Endometrial microvascular endothelial cells (primary cell): ENCODE results near the gene ALDH1L2. TPM values are rescaled to one million over a fixed set of nuclear protein-coding genes. Genes with fewer than 3 reads are reported as not detected.
"Not testable (repeated sequence)": the region's sequence is repeated elsewhere in the genome, so short reads cannot be mapped to it uniquely, and the experiment has no call there.

Source experiments
- in situ Hi-C: cut with HindIII; loops from 2 replicates; pipeline ENCODE4 v1.10.0; 2017; ENCODE audit warnings: low sequenced_read_pairs, low pct_unique_long_range_greater_than_20kb; ENCODE audit errors: inconsistent ontology term
- total RNA-seq: library from RNA; depleted of rRNA; stranded (reverse); fragments of >200 nt; gene quantifications from one replicate; pipeline ENCODE4 v1.2.3, GENCODE V29; 2015; ENCODE audit errors: inconsistent ontology term

Gene ALDH1L2
- total RNA-seq, 1 donor from 2014 or later, result 0.56 TPM

DNA sequence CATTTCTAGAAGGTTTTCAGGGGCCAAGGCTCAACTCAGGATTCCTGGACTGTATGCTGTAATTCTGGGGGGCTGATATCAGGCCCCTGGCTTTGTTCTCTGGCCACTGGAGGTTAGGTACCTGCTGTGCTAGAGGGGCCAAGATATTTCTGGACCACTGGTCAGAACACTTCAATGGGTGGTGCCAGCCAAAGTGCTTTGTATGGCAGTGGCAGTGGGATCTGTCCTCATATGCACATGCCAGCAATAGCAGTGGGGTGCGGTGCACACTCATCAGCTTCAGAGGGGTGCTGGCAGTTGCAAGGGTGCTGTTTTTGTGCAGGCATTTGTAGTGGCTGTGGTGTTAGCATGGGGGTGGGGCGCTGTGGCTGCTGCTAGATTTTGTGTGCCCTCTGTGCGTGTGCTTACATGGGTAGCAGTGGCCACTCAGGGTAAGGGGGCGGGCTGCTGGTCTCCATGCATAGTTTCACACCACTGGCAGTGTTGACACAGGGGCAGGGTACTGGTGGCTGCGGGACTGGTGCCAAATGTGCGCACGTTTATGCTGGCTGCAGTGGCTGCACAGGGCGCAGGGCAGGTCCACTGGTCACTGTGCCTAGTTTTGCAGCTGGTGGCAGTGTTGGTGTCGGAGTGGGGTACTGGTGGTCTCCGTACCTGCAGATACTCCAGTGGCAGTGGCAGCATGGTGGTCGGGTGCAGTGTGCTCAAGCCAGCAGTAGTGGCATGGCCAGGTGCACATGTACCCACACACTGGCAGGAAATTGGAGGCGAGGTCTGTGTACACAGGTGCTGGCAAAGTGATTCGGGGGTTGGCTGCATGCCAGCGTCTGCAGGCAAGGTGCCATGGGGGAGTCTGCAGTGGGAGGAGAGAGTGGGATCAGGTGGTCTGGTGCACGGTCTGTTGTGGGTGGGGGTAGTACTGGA, 85.6 kb downstream of the ALDH1L2 start:
- in situ Hi-C loops, result no loop called here

DNA sequence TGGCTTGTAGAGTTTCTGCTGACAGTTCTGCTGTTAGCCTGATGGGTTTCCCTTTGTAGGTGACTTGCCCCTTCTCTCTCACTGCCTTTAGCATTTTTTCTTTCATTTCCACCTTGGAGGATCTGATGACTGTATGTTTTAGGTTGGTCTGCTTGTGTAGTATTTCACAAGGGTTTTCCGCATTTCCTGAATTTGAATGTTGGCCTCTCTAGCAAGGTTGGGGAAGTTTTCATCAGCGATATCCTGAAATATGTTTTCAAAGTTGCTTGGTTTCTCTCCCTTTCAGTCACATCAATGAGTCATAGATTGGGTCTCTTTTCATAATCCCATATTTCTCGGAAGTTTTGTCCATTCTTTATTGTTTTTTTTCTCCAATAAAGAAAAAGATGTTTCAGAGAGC, 86.7 kb downstream of the ALDH1L2 start:
- in situ Hi-C loops, result no loop called here

DNA sequence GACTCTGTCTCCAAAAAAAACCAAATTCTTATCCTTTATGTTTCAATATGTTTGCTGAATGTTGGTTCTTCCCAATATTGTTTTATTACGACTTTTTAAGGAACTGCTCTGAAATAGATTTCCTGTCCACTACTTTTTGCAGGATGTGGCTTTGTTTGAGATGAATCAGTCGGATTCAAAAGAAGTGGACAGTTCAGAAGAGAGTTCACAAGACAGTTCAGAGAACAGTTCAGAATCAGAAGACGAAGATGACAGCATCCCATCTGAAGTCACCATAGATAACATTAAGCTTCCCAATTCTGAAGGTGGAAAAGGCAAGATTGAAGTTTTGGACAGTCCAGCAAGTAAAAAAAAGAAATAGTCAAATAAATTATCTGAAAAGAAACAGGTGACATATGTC, 89.9 kb downstream of the ALDH1L2 start:
- in situ Hi-C loops, result no loop called here

DNA sequence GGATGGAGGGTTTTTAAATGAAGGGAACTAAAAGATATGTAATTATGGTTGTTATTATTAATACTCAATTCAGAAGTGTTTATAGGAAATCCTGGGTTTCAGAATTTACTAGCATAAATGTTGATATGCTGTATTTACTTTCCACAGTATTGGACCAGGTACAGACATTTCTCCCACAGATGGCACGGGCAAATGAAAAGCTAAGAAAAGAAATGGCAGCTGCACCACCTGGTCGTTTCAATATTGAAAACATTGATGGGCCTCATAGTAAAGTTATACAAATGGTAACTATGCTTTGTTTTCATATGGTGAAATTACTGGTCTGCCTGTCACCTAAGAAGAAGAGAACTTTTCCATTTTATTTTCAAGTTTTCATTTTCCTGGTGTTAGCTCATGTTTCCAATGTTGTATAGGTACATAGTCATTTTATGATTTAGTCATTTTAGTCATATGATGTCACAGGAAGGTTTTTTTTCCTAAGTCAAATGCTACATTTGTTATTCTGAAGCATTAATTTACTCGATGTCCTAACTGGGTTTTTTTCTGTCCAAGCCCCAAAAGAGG, 92.6 kb downstream of the ALDH1L2 start:
- in situ Hi-C loops, result no loop called here

DNA sequence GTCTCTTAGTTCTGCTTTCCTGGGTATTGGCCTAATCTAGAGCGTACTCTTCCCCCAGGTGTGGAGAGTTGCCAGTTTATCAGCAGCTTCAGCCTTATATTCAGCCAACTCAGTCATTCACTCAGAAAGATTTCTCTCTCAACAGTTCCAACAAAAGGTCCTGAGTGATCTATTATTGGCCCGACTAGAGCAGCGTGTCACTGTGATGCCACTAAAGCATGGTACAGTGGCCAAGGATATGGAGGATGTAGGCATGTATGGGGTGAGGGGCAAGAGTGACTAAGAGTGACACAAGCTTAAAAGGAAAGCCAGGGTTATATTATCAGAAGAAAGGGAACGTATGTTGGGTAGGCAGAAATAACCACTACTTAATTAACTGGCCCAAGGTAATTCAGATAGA, 93.3 kb downstream of the ALDH1L2 start:
- in situ Hi-C loops, result no loop called here

DNA sequence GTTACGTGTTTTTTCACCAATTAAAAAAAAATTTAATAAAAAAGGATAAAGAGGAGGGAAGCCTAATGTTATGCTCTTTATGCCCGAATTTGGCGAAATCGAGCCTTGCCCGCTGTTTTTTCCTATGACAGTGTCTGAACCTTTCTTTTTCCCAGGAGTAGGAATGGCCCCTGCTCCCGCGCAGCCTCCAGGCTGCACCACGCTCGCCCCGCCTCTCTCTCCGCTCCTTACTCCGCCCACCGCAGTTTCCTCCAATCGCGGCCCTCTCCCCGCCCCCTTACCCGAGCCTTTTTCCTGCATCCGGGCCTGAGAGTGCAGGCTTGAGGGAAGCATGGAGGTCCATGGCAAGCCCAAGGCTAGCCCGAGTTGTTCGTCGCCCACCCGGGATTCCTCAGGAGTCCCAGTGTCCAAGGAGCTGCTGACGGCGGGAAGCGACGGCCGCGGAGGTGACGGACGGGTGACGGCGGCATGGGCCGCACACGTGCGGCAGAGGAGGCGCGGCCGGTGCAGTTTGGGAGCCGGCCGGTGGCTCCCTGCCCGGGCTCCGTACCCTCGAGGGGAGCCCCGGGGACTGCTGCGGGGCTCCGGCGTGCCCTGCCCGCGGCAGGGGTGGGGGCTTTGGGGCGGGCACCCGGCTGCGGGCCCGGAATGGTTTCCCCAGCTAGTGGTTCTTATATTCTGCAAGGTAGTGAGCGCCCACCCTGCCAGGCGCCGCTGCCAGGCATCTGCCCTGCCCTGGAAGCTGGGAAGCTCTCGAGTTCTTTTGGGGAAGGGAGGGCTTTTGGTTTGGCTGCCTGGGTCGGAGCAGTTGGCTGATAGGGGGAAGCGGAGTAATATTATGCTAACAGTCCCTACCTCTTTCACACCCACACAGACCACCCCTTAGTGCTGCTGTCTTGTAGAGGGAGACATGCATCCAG, 98.0 kb downstream of the ALDH1L2 start, which contains the start of gene NOPCHAP1:
TSS of gene NOPCHAP1 (plus strand) at position 295 of the 920 bp plus-strand sequence. CDS start at position 332, 37 bp downstream.
- in situ Hi-C loops, result no loop called here

DNA sequence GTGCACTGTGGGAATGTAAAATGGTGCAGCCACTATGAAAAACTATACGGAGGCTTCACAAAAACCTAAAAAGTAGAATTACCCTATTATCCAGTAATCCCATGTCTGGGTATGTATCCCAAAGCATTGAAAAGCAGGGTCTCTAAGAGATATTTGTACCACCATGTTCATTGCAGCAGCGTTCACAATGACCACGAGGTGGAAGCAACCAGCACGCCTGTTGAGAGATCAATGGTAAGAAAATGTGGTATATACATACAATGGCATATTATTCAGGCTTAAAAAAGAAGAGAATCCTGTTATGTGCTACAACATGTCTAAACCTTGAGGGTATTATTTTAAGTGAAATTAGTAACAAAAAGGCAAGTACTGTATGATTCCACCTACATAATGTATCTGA, 99.1 kb downstream of the ALDH1L2 start:
- in situ Hi-C loops, result no loop called here

DNA sequence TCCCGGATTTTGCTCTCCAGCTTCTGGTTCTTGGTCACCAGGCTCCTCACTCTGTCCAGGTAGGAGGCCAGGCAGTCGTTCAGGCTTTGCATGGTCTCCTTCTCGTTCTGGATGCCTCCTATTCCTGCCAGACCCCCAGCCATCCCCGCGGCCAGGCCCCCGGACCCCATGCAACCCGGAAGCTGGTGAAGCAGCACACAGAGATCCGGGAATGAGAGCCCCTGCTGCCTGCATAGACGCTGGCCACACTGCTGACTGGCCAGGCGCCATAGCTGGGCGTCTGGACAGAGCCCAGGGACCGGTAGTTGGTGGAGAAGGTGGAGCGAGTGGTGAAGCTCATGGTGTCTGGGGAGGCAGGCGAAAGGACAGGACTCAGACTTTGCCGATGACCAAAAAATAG, 106.6 kb downstream of the ALDH1L2 start:
- in situ Hi-C loops, result not testable (repeated sequence)

DNA sequence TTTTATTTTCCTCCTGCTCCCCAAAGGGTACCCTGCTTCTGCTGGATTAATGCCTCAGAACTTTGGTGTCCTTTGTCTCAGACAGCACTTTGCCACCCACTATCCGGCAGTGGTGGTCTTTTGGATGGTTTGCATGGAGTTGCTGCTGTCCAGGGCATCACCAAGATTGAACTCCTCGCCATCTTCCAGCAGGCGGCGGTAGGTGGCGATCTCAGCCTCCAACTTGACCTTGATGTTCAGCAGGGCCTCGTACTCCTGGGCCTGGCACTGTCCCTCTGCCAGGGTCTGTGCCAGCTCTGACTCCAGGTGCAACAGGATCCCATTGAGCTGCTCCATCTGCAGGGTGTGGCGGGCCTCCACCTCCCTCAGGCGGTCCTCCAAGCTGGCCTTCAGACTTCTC, 107.6 kb downstream of the ALDH1L2 start:
- in situ Hi-C loops, result no loop called here

DNA sequence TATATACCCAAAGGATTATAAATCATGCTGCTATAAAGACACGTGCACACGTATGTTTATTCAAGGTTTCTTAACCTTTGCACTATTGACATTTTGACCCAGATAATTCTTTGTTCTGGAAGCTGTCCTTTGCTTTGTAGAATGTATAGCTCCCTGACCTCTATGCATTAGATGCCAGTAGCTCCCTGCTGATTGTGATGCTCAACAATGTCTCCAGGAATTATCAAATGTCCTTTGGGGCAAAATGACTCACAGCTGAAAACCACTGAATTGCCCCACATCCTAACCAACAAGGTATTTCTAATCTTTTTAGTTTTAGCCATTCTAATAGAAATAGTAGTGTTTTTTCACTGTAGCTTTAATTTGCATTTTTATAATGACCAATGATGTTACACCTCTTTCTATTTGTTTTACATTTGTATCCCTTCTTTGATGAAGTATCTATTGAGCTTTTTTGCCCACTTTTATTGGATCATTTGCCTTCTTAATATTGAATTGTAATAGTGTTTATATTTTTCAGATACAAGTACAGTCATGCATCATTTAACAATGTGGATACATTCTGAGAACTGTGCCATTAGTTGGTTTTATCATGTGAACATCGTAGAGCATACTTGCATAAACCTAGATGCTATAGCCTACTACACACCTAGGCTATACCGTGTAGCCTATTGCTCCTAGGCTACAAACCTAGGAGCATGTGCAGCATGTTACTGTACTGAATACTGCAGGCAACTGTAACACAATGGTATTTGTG, 108.5 kb downstream of the ALDH1L2 start:
- in situ Hi-C loops, result no loop called here

DNA sequence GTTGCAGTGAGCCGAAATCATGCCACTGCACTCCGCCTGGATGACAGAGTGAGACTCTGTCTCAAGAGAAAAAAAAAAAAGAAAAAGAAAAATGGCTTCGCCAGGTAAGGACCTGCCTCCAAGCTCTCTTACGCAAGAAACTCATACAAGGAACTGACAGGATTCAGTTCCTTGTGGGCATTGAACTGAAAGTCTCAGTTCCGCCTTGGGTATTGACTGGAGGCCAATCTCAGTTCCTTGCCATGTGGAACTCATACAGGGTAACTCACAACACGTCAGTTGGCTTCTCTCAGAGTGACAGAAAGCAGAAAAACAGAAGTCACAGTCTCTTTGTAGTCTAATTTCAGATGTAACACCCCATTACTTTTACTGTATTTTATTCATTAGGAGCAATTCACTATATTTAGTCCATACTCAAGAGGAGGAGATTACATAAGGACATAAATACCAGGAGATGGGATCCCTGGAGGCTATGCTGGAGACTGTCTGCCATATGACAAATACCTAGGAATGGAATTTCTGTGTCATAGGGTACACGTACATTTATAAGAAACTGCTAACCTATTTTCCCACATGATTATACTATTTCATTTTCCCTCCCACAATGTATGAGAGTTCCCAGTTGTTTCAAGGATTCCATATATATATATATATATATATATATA, 109.5 kb downstream of the ALDH1L2 start:
- in situ Hi-C loops, result no loop called here

DNA sequence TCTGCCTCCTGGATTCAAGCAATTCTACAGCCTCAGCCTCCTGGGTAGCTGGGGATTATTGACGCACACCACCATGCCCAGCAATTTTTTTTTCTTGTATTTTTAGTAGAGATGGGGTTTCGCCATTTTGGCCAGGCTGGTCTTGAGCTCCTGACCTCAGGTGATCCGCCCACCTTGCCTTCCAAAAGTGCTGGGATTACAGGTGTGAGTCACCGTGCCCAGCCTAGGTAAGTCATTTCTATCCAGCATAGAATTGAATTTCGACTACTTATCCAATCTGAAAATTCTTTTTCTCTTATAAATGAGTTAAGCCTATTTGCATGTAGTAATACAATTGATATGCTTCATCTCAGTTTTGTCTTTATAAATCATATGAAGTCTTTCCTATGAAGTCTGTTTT, 111.0 kb downstream of the ALDH1L2 start:
- in situ Hi-C loops, result no loop called here

DNA sequence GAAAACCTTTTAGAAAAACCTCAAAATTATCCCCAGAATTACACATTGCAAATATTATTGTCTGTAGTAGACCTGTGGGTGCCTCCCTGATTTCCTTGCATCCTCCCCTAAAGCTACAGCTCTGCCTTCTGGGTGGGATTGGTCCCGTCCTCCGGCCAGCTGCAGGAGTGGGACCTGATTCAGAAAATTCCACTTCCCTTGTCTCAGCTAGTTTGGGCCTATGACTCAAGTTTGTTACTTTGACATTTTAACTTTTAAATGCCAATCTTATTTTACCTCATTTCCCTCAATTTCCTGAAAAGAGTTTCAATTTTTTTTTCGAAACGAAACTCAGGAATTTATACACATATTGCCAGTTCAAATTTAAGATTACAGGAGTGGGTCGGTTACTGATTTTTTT, 113.0 kb downstream of the ALDH1L2 start:
- in situ Hi-C loops, result no loop called here

Other genes starting within 250 kb of the ALDH1L2 start
- 12.5 TPM for gene SLC41A2, start 126.2 kb downstream of the ALDH1L2 start, total RNA-seq
- gene NOPCHAP1, start 98.1 kb downstream of the ALDH1L2 start, total RNA-seq, result 5.6 TPM
- gene WASHC4, start 23.3 kb upstream of the ALDH1L2 start, total RNA-seq, result 65.5 TPM
- gene APPL2, start 151.7 kb upstream of the ALDH1L2 start, total RNA-seq, result 27.1 TPM
- gene C12orf75, start 246.2 kb upstream of the ALDH1L2 start, total RNA-seq, result 88.9 TPM